Ovary (tissue), 3 donors: Measurements from ENCODE around the gene SDF2L1.

ENCODE experiments used
- POLR2A ChIP-seq: fragments of 450-650 bp; IDR thresholded peaks from one replicate; pipeline ENCODE4 v1.6.1; 2017; ENCODE audit warnings: antibody characterized with exemption, mild to moderate bottlenecking, moderate library complexity
- TF ChIP-seq, protein P1 (sequence below), 3 donors: fragments of 450-650 bp in 2 of 3; fragments of 200-600 bp in 1 of 3; IDR thresholded peaks; one replicate each; pipeline versions ENCODE4 v1.5.1 to v1.8.0; 2016 to 2022; ENCODE audit warnings: antibody characterized with exemption in 3 of 3, mild to moderate bottlenecking in 1 of 3
- donor health status: DM: no; HTN: no; CAD: no.

DNA sequence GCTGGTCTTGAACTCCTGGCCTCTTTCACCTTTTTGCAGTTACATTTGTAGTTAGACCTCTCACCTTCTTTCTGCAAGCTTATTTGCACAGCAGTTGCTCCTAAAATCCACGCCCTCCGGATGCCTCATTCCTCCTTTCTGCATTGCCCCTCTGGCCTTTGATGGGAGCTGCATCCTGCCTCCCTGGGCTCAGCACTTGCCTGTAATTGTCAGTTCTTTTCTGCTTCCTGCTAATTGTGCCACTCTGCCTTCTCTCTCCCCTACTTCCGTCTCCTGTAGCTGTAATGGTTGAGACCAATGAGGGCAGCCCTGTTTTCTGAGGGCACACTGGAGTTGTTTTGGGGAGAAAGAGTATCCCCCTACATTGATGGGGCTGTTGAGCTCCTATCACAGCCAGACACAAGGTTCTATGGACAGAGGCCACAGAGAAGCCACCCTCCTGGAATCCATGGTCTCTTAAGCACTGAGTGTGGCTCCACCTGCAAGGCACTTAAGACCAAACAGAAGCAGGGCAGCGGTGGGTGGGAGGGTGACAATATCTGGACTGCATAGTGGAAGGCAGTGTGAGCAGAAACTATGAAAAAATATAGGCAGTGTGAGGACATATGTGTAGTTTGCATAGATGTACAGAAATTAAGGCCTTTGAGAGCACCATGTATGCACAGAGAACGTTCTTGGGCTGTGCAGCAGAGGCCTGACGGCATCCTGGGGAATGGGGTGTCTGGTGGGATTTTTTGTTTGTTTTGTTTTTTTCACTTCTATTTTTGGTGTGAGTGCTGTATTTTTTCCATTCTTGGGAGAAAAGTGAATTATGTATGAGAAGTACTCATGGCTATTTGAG lies 42.8 kb upstream of the SDF2L1 start:
- TF ChIP-seq POLR2A = no peak
- TF ChIP-seq, protein P1, sequence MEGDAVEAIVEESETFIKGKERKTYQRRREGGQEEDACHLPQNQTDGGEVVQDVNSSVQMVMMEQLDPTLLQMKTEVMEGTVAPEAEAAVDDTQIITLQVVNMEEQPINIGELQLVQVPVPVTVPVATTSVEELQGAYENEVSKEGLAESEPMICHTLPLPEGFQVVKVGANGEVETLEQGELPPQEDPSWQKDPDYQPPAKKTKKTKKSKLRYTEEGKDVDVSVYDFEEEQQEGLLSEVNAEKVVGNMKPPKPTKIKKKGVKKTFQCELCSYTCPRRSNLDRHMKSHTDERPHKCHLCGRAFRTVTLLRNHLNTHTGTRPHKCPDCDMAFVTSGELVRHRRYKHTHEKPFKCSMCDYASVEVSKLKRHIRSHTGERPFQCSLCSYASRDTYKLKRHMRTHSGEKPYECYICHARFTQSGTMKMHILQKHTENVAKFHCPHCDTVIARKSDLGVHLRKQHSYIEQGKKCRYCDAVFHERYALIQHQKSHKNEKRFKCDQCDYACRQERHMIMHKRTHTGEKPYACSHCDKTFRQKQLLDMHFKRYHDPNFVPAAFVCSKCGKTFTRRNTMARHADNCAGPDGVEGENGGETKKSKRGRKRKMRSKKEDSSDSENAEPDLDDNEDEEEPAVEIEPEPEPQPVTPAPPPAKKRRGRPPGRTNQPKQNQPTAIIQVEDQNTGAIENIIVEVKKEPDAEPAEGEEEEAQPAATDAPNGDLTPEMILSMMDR (IDR thresholded peaks at IDR 0.05) = no peak
